ENCODE results near the gene GATAD2B.

GATAD2B gene

DNA sequence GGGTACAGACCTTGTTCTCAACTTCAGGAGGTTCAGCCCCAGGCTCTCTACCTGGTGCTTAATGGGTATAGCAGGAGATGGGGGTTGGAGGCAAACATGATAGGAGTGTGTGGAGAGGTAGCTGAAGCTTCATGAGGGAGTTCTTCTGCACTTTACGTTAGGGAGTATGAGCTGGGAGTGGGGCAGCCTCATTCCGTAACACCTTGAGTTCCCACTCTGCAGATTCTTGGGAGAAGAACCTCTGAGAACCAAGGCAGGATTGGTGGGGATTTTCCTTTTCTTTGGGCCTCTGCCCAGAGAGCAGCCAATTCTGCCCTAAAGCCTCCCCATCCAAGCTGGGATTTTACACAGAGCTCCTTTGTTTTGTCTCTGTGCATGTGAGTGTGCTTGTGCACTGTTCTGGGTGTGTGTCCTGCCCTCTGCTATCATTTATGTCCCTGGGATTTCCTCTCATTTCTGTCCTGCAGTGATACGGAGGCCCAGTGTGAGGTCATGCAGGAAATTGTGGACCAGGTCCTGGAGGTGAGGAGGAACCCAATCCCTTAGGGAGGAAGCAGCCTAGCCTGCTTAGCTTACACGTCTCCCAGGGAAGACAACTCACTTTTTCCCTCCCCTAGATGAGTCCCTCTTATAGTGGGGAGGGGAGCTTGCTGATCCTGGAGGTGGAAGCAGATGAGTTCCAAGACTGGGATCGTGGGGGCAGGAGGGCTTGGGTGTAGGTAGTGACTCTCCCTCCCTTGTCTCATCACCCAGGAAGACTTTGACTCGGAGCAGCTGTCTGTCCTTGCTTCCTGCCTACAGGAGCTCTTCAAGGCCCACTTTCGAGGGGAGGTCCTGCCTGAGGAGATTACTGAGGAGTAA is 159.2 kb downstream of the GATAD2B start:
- no peak for DNase-seq (ENCODE audit: low read depth in 2 of 2)

DNA sequence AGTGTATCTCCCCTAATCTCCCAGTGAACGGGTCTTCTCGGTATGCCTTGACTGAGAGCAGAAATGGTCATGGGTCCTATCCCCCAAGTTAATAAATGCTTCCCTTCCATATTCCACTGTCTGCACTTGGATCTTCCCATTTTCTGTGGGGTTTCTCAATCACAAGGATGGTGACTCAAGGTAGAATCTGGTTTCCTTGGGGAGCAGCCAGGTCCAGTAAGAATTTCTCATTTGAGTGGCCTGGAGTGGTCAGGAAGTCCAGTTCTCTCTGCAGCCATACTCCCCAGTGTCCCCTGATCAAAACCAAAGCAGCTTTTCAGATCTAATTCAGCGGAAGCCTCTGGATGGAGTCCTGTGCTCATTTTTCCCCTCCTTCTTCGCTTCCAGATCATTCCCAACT is 162.3 kb downstream of the GATAD2B start:
- no peak for DNase-seq (ENCODE audit: low read depth in 2 of 2)

Measured in stimulated activated CD8-positive, alpha-beta memory T cell treated with anti-CD3 and anti-CD28 coated beads, Interleukin-7, amount 100 ng/mL, for 4 hours (primary cell).